GM19328 (cell line): ENCODE measurements around the gene INSYN2B.

Source experiments
- ATAC-seq: cut with Tn5 transposase; IDR thresholded peaks from one replicate; pipeline ENCODE4 v1.9.1; 2021; ENCODE audit warnings: mild to moderate bottlenecking, moderate library complexity; ENCODE audit not compliant: unreplicated experiment

INSYN2B gene

GRCh38 chr5:169980418-169981053, at the start of gene INSYN2B:
Gene INSYN2B (minus strand): TSS chr5:169980495. CDS start chr5:169883898, 96,597 bp downstream.
- ATAC-seq: no peak

GRCh38 chr5:170028124-170028523, 47.8 kb upstream of the INSYN2B start:
- no peak for ATAC-seq

DNA sequence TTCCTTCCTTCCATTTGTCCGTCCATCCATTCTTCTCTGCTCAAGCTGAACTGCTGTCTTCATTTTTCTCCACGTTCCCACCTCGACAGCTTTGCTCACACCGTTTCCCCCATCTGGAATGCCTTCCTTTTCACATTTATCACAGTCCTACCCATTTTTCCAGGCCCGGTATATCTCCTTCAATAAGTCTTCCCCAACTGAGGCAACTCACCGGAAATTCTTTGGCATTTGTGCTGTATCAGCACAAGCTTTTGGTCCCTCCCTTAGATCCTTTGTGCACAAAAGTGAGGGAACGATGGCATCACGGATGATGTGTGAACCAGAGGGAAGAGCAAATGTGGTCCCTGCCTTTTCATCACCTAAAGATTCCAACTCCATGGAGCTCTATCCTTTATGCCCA, 45.6 kb upstream of the INSYN2B start:
- ATAC-seq: no peak

DNA sequence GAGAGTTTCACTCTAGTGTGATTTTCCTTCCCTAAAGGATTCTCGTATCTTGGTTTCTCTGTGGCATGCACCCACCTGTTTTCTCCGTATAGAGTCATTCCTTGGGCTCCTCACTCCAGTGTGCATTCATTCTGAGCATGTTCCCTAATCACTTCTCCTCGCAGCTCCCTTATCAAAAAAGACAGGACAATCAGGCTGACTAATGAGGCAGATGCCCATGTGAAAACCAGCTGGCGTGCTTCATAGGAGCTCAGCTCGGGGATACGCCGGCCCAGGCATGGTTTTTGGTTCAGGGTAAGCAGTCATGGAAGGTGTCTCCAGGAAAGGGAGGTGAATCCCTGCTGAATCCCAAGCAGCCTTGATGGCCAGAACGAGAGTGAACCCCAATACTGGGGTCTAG, 41.2 kb upstream of the INSYN2B start:
- ATAC-seq: no peak

DNA sequence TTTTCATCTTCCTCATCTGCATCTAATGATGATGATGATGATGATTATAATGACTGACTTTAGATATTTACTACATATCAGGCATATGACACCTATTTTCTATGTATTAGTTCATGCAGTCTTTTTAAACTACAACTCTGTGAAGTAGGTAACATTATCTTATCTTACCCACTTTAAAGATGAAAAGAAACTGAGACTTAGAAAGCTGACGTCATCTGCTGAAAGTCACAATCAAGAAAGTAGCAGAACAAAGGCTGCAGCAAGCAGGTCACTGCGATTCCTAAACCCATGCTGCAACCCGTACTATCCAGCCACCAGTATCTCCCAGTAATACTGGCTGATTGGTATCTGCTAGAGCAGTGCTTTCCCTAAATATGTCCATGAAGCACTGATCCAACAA, 40.1 kb upstream of the INSYN2B start:
- ATAC-seq: no peak

DNA sequence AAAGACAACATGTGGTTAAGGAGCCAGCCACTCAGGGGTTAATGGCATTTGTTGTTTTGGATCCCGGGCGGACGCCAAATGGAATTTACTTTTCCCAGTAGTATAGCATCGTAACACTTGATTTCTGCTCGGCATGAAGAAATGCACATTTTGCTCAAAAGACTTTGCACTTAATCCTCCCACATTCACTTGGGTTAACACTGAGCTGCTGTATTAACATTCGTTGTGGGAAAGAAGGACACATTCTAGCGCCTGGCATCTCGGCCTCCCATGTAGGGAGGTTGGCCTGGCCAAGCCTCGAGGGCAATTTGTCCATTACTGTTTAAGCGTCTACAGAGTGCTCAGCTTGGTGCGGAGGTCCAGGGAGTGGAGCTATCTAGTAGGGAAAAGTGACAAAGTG, 32.3 kb upstream of the INSYN2B start:
- ATAC-seq: no peak

- no peak for ATAC-seq
These were observed 31.5 kb upstream of the INSYN2B start for GRCh38 chr5:170011751-170012150.

- ATAC-seq: no peak
These were observed 30.3 kb upstream of the INSYN2B start for GRCh38 chr5:170010595-170010994.

- ATAC-seq: no peak
These were observed 28.1 kb upstream of the INSYN2B start for GRCh38 chr5:170008376-170008775.

DNA sequence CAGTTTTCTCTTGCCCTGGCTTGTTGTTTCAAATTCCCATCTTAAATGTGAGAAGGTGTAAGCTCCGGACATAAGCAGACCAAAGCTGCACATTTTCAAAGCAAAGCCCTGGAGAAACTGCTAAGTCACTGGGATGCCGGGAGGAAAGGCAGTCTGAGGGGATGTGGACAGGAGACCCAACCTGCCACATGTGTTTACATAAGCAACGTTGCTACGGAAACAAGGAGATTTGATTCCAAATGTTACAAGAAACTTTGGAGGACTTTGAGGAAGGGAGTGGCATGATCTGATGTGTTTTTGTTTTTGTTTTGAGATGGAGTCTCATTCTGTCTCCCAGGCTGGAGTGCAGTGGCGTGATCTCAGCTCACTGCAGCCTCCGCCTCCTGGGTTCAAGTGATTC, 25.7 kb upstream of the INSYN2B start:
- ATAC-seq: no peak

DNA sequence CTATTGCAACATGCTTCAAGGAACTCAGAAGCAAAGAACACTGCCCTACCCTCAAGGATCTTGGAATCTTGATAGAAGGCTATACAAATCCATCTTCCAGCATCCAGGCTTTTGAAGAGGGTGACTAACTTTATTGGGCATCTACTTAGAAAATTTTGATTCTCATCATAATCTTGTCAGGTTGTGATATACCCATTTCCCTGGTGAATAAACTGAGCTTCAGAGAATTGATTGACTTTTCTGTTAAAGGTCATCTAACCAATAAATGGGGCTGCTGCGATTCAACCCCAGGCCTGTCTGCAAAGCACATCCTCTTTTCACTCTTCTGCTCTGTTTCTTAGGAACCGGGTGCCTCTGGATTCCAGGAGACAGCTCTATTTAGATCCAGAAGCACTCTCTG, 19.9 kb upstream of the INSYN2B start:
- ATAC-seq: no peak

- ATAC-seq: no peak
These were observed 19.3 kb upstream of the INSYN2B start for GRCh38 chr5:169999621-170000020.

- no peak for ATAC-seq
These were observed 17.5 kb upstream of the INSYN2B start for GRCh38 chr5:169997798-169998197.

DNA sequence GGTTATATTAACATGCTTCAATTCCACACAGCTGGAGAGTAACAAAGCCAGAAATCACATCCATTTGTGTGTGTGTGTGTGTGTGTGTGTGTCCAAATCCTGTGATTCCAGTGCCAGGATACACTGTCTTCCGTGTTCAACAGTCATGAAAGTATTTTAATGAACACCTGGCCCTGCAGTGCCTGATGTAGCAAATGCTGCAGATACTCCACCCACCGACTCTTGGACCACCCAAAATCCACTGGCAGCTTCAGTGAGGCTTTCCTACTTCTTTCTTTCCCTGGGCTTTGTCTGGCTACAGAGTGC, 13.1 kb upstream of the INSYN2B start:
- no peak for ATAC-seq

GRCh38 chr5:169992789-169993484, 12.6 kb upstream of the INSYN2B start:
- ATAC-seq: no peak

DNA sequence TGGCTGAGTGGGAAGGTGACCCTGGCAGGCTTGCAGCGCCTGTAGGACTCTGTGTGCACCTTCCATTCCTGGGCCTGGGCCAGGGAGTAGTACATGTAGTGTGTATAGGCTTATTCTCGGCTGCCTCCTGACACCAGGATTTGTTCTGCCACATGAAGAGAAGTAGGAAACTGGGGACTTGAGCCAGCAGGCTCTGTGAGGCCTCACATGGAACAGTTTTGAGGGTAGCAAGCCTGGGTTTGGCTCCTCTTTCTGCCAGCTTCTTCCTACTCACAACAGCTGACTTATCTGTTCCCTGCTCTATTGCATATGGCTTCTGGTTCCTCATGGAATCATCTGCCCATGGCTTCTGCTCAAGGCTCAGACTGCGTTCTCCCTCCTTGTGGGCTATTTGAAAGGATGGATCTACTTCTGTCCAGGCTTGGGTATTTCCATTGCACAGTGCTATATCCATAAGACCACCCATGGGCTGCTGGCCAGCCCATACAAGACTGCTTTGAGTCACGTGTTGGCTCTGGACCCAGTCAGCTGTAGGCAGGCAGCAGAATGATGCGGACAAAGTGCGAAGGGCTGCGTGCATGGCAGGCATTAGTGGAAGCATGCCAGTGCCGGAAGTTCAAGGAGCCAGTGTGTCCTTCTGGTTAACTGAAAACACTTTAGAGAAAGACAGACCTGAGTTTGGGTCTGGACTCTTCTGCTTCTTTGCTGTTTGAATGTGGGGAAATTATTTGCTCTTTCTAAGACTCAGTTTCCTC, 11.0 kb upstream of the INSYN2B start:
- ATAC-seq: no peak

DNA sequence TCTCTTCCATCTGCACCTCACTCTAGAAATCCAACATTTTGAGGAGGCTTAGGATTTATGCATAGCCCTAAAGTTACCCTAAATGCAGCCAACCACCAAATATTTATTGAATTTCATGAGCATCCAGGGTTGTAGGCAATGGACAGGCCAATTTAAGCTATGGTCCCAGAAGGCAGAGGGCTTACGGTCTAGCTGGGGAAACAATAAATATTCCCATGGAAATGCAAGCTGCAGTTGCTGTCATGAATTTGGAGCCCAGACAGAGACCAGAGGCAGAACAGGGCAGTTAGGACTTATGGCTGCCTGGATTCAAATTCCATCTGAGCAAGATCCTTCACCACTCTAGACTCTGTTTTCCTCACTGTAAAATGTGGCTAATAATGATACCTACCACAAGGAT, 9.1 kb upstream of the INSYN2B start:
- ATAC-seq: no peak

DNA sequence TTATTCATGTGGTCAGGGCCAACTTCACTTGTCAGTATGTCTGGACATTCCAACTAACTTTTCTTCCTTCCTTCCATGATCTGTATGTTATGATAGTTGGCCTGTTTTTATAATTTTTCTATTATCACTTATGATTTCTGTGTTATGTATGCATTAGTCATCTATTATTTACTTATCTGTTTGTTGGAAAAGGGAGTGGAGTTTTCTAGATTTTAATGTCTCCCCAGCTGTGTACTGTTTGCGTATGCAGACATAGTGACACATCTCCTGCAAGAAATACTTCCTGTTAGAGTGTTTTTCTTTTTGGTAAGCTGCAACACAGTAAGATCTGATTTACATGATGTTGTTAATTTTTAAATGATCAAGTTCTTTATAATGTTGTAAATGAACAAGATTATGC, 8.7 kb upstream of the INSYN2B start:
- ATAC-seq: no peak

GRCh38 chr5:169988206-169988605, 7.9 kb upstream of the INSYN2B start:
- no peak for ATAC-seq

- ATAC-seq: no peak
These were observed 424 bp downstream of the INSYN2B start for GRCh38 chr5:169979871-169980270.

DNA sequence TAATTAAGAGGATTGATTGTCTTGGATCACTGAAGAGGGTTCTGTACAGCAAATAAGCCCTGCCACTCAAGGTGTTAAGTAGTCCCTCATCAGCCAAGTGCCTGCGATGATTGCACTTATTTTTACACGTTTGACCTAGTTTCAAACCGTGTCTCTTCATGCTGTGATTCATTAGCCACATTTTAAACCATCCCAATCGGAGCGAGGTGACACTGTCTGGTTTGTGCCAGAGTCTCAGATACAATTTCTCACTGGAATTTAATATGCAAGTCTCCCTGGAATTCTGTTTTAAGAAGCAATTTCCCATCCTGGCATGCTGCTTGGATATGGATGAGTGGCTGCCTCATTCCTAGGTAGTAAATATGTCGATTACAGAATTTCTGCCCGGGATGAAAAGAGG, 1.6 kb downstream of the INSYN2B start:
- ATAC-seq: no peak

DNA sequence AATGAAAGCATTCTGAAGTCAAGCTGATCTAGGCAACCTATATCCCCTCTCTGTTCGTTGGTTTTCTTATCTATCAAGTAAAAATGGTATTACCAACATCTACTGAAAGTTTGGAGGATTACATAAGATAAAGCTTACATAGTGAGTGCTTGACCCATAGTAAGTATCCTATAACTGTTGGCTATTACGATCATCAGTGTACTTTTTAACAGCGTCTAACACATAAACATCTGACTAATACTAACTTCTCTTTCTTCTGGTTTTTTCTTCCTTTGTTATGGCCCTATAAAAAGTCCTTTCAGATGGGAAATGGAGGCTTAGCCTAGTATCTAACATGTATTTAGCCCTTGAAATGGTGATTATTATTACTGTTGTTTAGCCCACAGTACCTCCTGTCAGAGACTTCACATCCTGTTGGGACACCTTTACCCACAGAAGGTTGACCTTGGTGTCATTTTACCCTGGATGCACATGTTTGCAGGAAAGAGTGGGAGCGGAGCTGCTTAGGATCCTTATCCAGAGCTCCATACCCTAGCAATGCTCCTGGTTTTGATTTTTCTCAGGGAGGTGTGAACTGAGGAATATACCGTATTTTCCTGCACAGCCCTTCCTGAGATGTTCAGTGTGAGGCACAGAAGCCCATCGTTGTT, 6.0 kb downstream of the INSYN2B start:
- ATAC-seq: no peak
